B cell (primary cell): Measurements from ENCODE around the gene MYO1E. TPM values are rescaled to one million over a fixed set of nuclear protein-coding genes. Genes with fewer than 3 reads are reported as not detected.

Experiments used
- ATAC-seq: fragments of 200-7000 bp; cut with Tn5 transposase; one replicate; pipeline ENCODE4 v1.10.0; 2021; ENCODE audit warnings: low read depth, mild to moderate bottlenecking, moderate number of reproducible peaks, moderate library complexity
- CTCF ChIA-PET: fragments of 350-600 bp; sonication (Branson Sonifier 250); formaldehyde crosslinking; loops from one replicate; lab custom pipeline; 2021; ENCODE audit warnings: antibody characterized with exemption, inconsistent platforms; lab: Charles Lee
- POLR2A ChIA-PET: fragments of 350-600 bp; sonication (Branson Sonifier 250); formaldehyde crosslinking; loops from one replicate; lab custom pipeline; 2021; ENCODE audit warnings: antibody characterized with exemption; lab: Charles Lee
- DNase-seq: peaks from one replicate; pipeline ENCODE4 v3.0.0; 2013
- H2AFZ ChIP-seq: 2 replicates; pipeline ENCODE4 v1.6.1; 2012; ENCODE audit warnings: mild to moderate bottlenecking, low read depth, low read length; ENCODE audit not compliant: insufficient read depth, poor library complexity, severe bottlenecking
- H3K27ac ChIP-seq, 2 donors: 1 replicate in 1 of 2; 2 replicates in 1 of 2; pipeline ENCODE4 v1.5.1; 2012 to 2013; ENCODE audit warnings: low read length in 2 of 2, mild to moderate bottlenecking in 2 of 2, moderate library complexity in 1 of 2
- H3K27me3 ChIP-seq, 4 experiments: fragments of 200-600 bp in 1 of 4; sonication (generic) in 1 of 4; replicated peaks in 1 of 4; 1 replicate in 2 of 4; 2 replicates in 2 of 4; pipeline versions ENCODE4 v1.6.1 to v1.7.0; 2013 to 2016; ENCODE audit warnings: low read length in 3 of 4, mild to moderate bottlenecking in 2 of 4, mixed read lengths in 1 of 4, moderate library complexity in 1 of 4; ENCODE audit not compliant: insufficient read depth in 4 of 4, control insufficient read depth in 3 of 4; ENCODE audit errors: control extremely low read depth in 1 of 4
- H3K36me3 ChIP-seq, 2 experiments: replicated peaks in 1 of 2; 1 replicate in 1 of 2; 2 replicates in 1 of 2; pipeline versions ENCODE4 v1.6.1 to v1.7.1; 2013; ENCODE audit warnings: low read length in 1 of 2; ENCODE audit not compliant: insufficient read depth in 2 of 2, control insufficient read depth in 1 of 2; ENCODE audit errors: control extremely low read depth in 1 of 2, extremely low read depth in 1 of 2
- H3K4me1 ChIP-seq, 2 donors: fragments of 200-600 bp in 1 of 2; sonication (generic) in 1 of 2; 1 replicate in 1 of 2; 2 replicates in 1 of 2; pipeline versions ENCODE4 v1.5.1 to v1.6.1; 2013 to 2017; ENCODE audit warnings: low read length in 2 of 2; ENCODE audit not compliant: control insufficient read depth in 2 of 2, insufficient read depth in 2 of 2
- H3K4me2 ChIP-seq: replicated peaks from 2 replicates; pipeline ENCODE3; 2012; ENCODE audit warnings: mild to moderate bottlenecking, low read depth, low read length; ENCODE audit not compliant: poor library complexity, severe bottlenecking
- H3K4me3 ChIP-seq, 5 experiments: fragments of 200-600 bp in 1 of 5; sonication (generic) in 1 of 5; 1 replicate in 3 of 5; 2 replicates in 2 of 5; pipeline versions ENCODE4 v1.5.1 to v1.7.0; 2011 to 2016; ENCODE audit warnings: low read length in 4 of 5, mild to moderate bottlenecking in 4 of 5, low read depth in 2 of 5, control low read depth in 1 of 5, moderate library complexity in 1 of 5; ENCODE audit not compliant: insufficient read depth in 1 of 5; ENCODE audit errors: control extremely low read depth in 1 of 5, extremely low read depth in 1 of 5
- H3K79me2 ChIP-seq: fragments of 200-600 bp; sonication (generic); one replicate; pipeline ENCODE4 v1.6.0; 2016; ENCODE audit warnings: low read length; ENCODE audit not compliant: control insufficient read depth, insufficient read depth
- H3K9ac ChIP-seq: fragments of 200-600 bp; sonication (generic); 2 replicates; pipeline ENCODE4 v1.6.1; 2017; ENCODE audit warnings: mild to moderate bottlenecking, low read length, moderate library complexity
- H3K9me3 ChIP-seq, 3 donors: one replicate each; pipeline versions ENCODE4 v1.6.1 to v1.7.1; 2013; ENCODE audit warnings: low read length in 2 of 3; ENCODE audit not compliant: control insufficient read depth in 2 of 3, insufficient read depth in 1 of 3; ENCODE audit errors: control extremely low read depth in 1 of 3
- H4K20me1 ChIP-seq: 2 replicates; pipeline ENCODE4 v1.6.0; 2012; ENCODE audit warnings: mild to moderate bottlenecking, low read length; ENCODE audit not compliant: insufficient read depth, control insufficient read depth, poor library complexity, severe bottlenecking
- H3K27ac Mint-ChIP-seq: one replicate; pipeline ENCODE4 v1.8.0; 2021; ENCODE audit warnings: mixed read lengths
- H3K27me3 Mint-ChIP-seq: one replicate; pipeline ENCODE4 v1.8.0; 2021; ENCODE audit warnings: mixed read lengths
- H3K4me1 Mint-ChIP-seq: one replicate; pipeline ENCODE4 v1.8.0; 2021; ENCODE audit warnings: mixed read lengths
- H3K4me3 Mint-ChIP-seq: one replicate; pipeline ENCODE4 v1.8.0; 2021; ENCODE audit warnings: mixed read lengths
- H3K9me3 Mint-ChIP-seq: one replicate; pipeline ENCODE4 v1.8.0; 2022; ENCODE audit warnings: mixed read lengths; ENCODE audit not compliant: insufficient read depth
- EZH2 ChIP-seq: IDR thresholded peaks from 2 replicates; pipeline ENCODE4 v1.6.1; 2012; ENCODE audit warnings: borderline replicate concordance, low read depth, mild to moderate bottlenecking, moderate library complexity, low read length; ENCODE audit not compliant: insufficient read depth, poor library complexity, severe bottlenecking
- WGBS: methylation state at CpG from one replicate; pipeline ENCODE4 v1.1.5; 2013; ENCODE audit warnings: missing lambda C conversion rate; ENCODE audit not compliant: insufficient coverage; 5-methylcytosine and 5-hydroxymethylcytosine counted together
- intact Hi-C: fragments of 100-400 bp; cut with micrococcal nuclease; formaldehyde crosslinking; loops from one replicate; pipeline ENCODE4 v1.10.0; 2022
- polyA plus RNA-seq: library from polyadenylated mRNA; depleted of rRNA; stranded (reverse); fragments of >200 nt; gene quantifications from 2 replicates; pipeline ENCODE4 v1.2.3, GENCODE V29; 2012
- total RNA-seq, 2 donors: library from RNA; stranded (reverse); fragments of 120-200 nt in 1 of 2; gene quantifications; 1 replicate in 1 of 2; 2 replicates in 1 of 2; pipeline versions ENCODE4 v1.2.3 to v1.2.4, GENCODE V29; 2013 to 2022
- TF ChIP-seq, protein P1 (sequence below): fragments of 200-600 bp; IDR thresholded peaks from one replicate; pipeline ENCODE4 v1.8.0; 2022; ENCODE audit warnings: antibody characterized with exemption, mild to moderate bottlenecking

MYO1E gene
- total and polyA plus RNA-seq, 2 donors (not counting 1 experiment from before 2014, with no cell fraction given), result 11.9 to 100.0 TPM

DNA sequence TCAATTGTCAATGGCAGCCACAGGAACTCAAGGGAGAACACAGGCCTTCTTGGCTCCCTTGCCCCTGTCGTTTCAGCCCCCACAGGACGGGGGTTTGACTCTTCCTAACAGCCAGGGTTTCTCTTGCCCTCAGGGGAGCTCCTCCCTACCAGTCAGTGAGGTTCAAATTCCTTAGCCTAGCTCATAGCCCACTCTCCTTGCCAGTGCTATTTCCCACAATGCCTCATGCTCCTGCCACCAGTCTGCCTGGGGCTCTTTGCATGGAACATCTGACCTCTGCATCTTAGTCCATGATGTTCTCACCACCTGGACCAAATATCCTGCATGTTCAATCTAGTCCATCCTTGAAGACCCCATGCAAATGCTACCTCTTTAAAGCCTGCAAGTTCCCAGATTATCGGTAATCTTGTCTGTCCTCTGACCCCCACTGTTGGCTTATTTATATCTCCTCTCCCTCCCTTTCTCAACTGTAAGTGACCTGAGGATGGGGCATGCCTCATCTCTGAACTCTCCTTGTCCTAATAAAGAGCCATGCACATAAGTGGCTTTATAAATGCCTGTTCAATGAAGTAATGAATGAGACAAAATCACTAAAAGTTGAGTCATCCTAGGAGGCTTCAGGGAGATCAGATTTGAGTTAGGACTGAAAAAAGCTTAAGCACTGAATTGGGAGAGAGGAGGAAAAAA is 78.0 kb downstream of the MYO1E start:
- H3K4me3 ChIP-seq, result no peak overlapping the region
- no peaks in the 10 kb centered on the region for H3K9me3 ChIP-seq
- H3K27me3 Mint-ChIP-seq, result no peaks in the 10 kb centered on the region
- no peak overlapping the region for H3K27ac ChIP-seq
- POLR2A ChIA-PET, result no interaction called here
- H3K36me3 ChIP-seq, result no peaks in the 10 kb centered on the region
- ATAC-seq (no peak), DNase-seq (no peak)
- 85% methylated on average over 2 of the region's 3 CpGs for WGBS
- TF ChIP-seq, protein P1, sequence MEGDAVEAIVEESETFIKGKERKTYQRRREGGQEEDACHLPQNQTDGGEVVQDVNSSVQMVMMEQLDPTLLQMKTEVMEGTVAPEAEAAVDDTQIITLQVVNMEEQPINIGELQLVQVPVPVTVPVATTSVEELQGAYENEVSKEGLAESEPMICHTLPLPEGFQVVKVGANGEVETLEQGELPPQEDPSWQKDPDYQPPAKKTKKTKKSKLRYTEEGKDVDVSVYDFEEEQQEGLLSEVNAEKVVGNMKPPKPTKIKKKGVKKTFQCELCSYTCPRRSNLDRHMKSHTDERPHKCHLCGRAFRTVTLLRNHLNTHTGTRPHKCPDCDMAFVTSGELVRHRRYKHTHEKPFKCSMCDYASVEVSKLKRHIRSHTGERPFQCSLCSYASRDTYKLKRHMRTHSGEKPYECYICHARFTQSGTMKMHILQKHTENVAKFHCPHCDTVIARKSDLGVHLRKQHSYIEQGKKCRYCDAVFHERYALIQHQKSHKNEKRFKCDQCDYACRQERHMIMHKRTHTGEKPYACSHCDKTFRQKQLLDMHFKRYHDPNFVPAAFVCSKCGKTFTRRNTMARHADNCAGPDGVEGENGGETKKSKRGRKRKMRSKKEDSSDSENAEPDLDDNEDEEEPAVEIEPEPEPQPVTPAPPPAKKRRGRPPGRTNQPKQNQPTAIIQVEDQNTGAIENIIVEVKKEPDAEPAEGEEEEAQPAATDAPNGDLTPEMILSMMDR, result no peak
- TF ChIP-seq EZH2, result no peak
- H2AFZ ChIP-seq, result no peak overlapping the region
- H3K4me1 Mint-ChIP-seq, result peaks cover 84% of the 10 kb centered on the region
- H3K9ac ChIP-seq, result no peak overlapping the region
- peaks cover 62 to 68% of the 10 kb centered on the region in 2 donors for H3K4me1 ChIP-seq
- no peaks in the 10 kb centered on the region for H3K27me3 ChIP-seq
- CTCF ChIA-PET, result interaction anchor here (2.9 kb wide), 1 partner anchor 47 kb away, joined by 6 read pairs; no protein-coding TSS in a partner anchor
- H3K27ac Mint-ChIP-seq, result no peak overlapping the region
- intact Hi-C loops, result no loop called here
- H4K20me1 ChIP-seq, result peaks cover 49% of the 10 kb centered on the region
- H3K9me3 Mint-ChIP-seq, result no peaks in the 10 kb centered on the region
- no peak overlapping the region for H3K4me3 Mint-ChIP-seq
- H3K79me2 ChIP-seq, result peaks cover 89% of the 10 kb centered on the region
- no peak overlapping the region for H3K4me2 ChIP-seq

DNA sequence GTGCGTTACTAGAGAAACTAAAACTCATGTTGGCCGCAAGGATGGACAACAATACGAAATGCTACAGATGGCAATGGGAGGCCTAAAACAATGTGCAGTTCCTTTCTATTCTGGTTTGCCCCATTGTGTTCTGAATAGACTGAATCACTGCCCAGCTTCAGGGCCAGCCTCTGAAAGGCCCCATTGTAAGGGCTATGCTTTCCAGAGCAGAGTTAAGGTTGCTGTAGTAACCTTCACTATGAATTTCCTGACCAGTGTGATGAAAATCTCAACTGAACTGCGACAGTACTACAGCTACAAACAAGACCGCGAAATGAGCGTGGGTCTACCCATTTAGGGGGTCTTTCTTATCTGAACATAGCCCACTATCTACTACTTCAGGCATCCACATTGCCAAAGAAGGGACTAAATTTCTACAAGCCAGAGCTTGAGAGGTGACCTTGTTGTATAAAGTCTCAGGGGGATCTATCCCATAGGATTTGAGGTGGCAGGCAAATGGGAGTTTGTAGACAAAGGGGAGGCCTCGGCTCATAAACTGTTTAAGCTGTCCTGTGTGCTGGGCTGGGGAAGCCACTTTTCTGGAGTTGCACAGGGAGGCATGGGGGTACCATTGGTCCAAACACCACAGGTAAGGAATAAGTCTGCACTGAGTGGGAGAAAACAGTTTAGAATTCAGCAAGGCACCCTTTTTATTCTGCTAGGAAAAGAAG is 80.1 kb downstream of the MYO1E start:
- no peaks in the 10 kb centered on the region for H3K36me3 ChIP-seq
- H3K9me3 Mint-ChIP-seq, result no peaks in the 10 kb centered on the region
- DNase-seq (no peak), ATAC-seq (no peak)
- peak overlapping the region; percentile 48 for H3K4me3 Mint-ChIP-seq
- ChIA-PET POLR2A (no interaction called here), CTCF (interaction anchor here (0.8 to 2.0 kb wide), 6 partner anchors 11 to 236 kb away, joined by 3 to 5 read pairs (median 3); no protein-coding TSS in a partner anchor)
- intact Hi-C loops, result no loop called here
- WGBS, result 86% methylated on average over 8 of the region's 8 CpGs
- TF ChIP-seq EZH2, result no peak
- H3K4me1 Mint-ChIP-seq, result peaks cover 69% of the 10 kb centered on the region
- H3K27me3 ChIP-seq, result no peaks in the 10 kb centered on the region
- no peaks in the 10 kb centered on the region for H3K27me3 Mint-ChIP-seq
- H3K9ac ChIP-seq, result no peak overlapping the region
- H3K4me1 ChIP-seq, result peaks cover 44 to 56% of the 10 kb centered on the region in 2 donors
- peak overlapping the region; percentile 46 for H3K27ac Mint-ChIP-seq
- no peak overlapping the region for H3K4me3 ChIP-seq
- no peak overlapping the region for H2AFZ ChIP-seq
- H3K4me2 ChIP-seq, result no peak overlapping the region
- H3K27ac ChIP-seq, result peak overlapping the region in 1 of 2 donors; percentile 11
- H3K9me3 ChIP-seq, result no peaks in the 10 kb centered on the region
- peaks cover 99% of the 10 kb centered on the region for H3K79me2 ChIP-seq
- H4K20me1 ChIP-seq, result peaks cover 58% of the 10 kb centered on the region
